Measurements from ENCODE around the gene TTLL5. TPM values are rescaled to one million over a fixed set of nuclear protein-coding genes. Genes with fewer than 3 reads are reported as not detected.

Gene TTLL5
- total RNA-seq, 1 experiment from 2014 or later = 35.7 TPM

- Histone ChIP-seq H2BK15ac (ENCODE audit: low read depth, low read length) (no peak overlapping the region), H2AFZ (ENCODE audit: low read length) (no peak overlapping the region), H2BK20ac (ENCODE audit: low read depth, low read length, poor library complexity, severe bottlenecking) (no peak overlapping the region), H3K27ac (ENCODE audit: insufficient read length, low read depth, low read length) (no peak overlapping the region), H3K23me2 (ENCODE audit: insufficient read length, low read depth, low read length, poor library complexity, severe bottlenecking) (no peaks in the 10 kb centered on the region), H3K4me1 (ENCODE audit: insufficient read depth, low read length) (no peaks in the 10 kb centered on the region), H3K18ac (ENCODE audit: insufficient read length, low read depth, low read length) (no peak overlapping the region), H3K79me2 (ENCODE audit: insufficient read depth, low read length) (no peaks in the 10 kb centered on the region), H3K9ac (ENCODE audit: extremely low read depth, insufficient read length, low read length) (no peak overlapping the region), H4K5ac (ENCODE audit: insufficient read length, low read depth, low read length) (no peak overlapping the region), H4K20me1 (ENCODE audit: control insufficient read depth, insufficient read depth, insufficient read length) (no peaks in the 10 kb centered on the region), H4K8ac (replicated peaks; ENCODE audit: insufficient read length, low read depth, low read length) (no peak overlapping the region), H3K56ac (ENCODE audit: insufficient read length, low read depth, low read length) (no peak overlapping the region), H2BK5ac (ENCODE audit: insufficient read length, low read length) (no peak overlapping the region), H3K23ac (ENCODE audit: insufficient read length, low read depth, low read length) (no peak overlapping the region), H3K14ac (ENCODE audit: insufficient read depth, low read length) (no peak overlapping the region), H4K91ac (ENCODE audit: insufficient read length, low read depth, low read length) (no peak overlapping the region), H3K27me3 (ENCODE audit: insufficient read depth, low read length) (no peaks in the 10 kb centered on the region), H3K79me1 (ENCODE audit: insufficient read depth, low read depth, low read length, poor library complexity, severe bottlenecking) (no peaks in the 10 kb centered on the region), H3K4me2 (ENCODE audit: insufficient read depth, insufficient read length, low read length) (no peak overlapping the region), H3K9me3 (ENCODE audit: control insufficient read depth, low read depth, low read length) (no peaks in the 10 kb centered on the region), H2BK12ac (ENCODE audit: insufficient read length, low read depth, low read length) (no peak overlapping the region), H3K4ac (ENCODE audit: low read depth, low read length) (no peak overlapping the region), H3T11ph (ENCODE audit: low read length) (no peak overlapping the region), H2AK5ac (ENCODE audit: insufficient read length, low read length) (no peak overlapping the region), H2BK120ac (ENCODE audit: low read depth, low read length, poor library complexity, severe bottlenecking) (no peak overlapping the region)
- H3K27ac Mint-ChIP-seq = no peak overlapping the region
- no CpG with 5 or more reads among the region's 6 CpGs for WGBS (ENCODE audit: extremely low coverage, insufficient read length, low lambda C conversion rate)
- peaks cover 8 to 14% of the 10 kb centered on the region in 2 experiments for H3K4me1 Mint-ChIP-seq
- TF ChIP-seq CTCF (conservative IDR thresholded peaks at IDR 0.05) = no peak
- DNase-seq = no peak
- no peaks in the 10 kb centered on the region for H3K9me3 Mint-ChIP-seq
- no peak overlapping the region for H3K4me3 Mint-ChIP-seq
- H3K27me3 Mint-ChIP-seq (ENCODE audit: low read depth) = no peaks in the 10 kb centered on the region
- H3K36me3 Mint-ChIP-seq (ENCODE audit: insufficient read depth in 1 of 3, low read depth in 3 of 3) = peaks cover 0 to 6% (median 6%) of the 10 kb centered on the region in 3 experiments; a peak in 4 of 7 replicates
These were observed 190.5 kb downstream of the TTLL5 start for GRCh38 chr14:75851574-75851866.
